ENCODE measurements around the gene TECPR1. TPM values are rescaled to one million over a fixed set of nuclear protein-coding genes. Genes with fewer than 3 reads are reported as not detected.

Gene TECPR1
- total RNA-seq, 1 donor from 2014 or later, result 55.2 TPM

GRCh38 chr7:98178321-98178720 is 73.7 kb downstream of the TECPR1 start:
- Histone ChIP-seq H3K27me3 (no peaks in the 10 kb centered on the region), H3K27ac (peak overlapping the region; percentile 74), H3K9me3 (no peaks in the 10 kb centered on the region), H3K4me3 (no peak overlapping the region), H3K4me1 (peaks cover 16% of the 10 kb centered on the region), H3K36me3 (peaks cover 22% of the 10 kb centered on the region)
- peak; percentile 90 for DNase-seq
- no peak for TF ChIP-seq CTCF (IDR thresholded peaks at IDR 0.05)
- intact Hi-C loops (cut with DNase I), result no loop called here
- ATAC-seq, result peak; percentile 94

DNA sequence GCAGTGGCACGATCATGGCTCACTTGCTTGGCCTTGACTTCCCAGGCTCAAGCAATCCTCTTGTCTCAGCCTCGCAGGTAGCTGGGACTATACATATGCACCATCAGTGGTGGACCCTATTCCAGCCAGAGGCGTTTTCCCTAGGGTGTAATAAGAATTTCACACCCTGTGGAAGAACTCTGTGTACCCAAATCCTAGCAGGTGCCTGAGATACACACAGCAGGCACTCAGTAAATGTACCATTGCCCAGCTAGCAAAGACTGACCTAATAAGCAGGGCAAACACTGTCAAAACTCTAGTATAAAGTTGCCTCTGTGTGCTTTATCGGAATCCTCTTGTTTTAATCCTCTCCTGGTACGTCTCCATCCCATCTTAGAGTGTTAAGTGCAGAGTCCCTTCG is 74.5 kb downstream of the TECPR1 start:
- Histone ChIP-seq H3K4me3 (no peak overlapping the region), H3K4me1 (peaks cover 16% of the 10 kb centered on the region), H3K36me3 (peaks cover 29% of the 10 kb centered on the region), H3K9me3 (no peaks in the 10 kb centered on the region), H3K27me3 (no peaks in the 10 kb centered on the region), H3K27ac (peak overlapping the region; percentile 74)
- DNase-seq (no peak), ATAC-seq (peak; percentile 19)
- TF ChIP-seq CTCF (IDR thresholded peaks at IDR 0.05), result no peak
- intact Hi-C loops (cut with DNase I), result no loop called here

DNA sequence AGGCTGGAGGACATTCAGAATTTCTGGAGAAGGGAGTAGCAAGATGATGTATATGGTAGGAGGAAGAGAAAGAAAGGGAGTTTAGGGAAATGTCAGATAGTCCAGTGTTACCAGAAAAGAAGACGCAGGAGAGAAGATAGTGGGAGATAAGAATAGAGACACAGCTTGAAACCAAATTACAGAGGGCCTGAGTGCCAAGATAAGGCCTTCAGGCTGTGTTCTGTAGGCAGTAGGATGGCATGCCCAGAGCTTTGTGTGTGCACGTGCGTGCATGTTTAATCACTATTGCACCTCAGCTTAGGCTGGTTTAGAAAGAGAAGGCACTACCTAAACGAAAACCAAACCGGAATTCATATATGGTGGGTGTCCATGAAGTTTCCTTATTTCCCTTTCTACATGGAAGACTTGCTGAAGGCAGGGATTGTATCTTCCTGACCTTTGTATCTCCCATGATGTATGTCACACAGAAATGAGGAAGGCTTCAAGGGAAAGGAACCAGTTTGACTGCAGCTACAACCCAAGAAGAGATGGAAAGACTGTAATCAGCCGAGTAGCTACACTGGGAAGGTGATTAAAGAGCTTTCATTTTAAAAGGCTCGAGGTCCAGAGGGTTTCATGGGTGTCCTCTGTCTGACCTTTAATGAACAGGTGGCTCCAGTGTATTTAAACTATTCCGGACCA is 76.6 kb downstream of the TECPR1 start:
- no peak overlapping the region for H3K4me3 ChIP-seq
- no peak for DNase-seq
- no peaks in the 10 kb centered on the region for H3K27me3 ChIP-seq
- TF ChIP-seq CTCF (IDR thresholded peaks at IDR 0.05), result no peak
- H3K27ac ChIP-seq, result no peak overlapping the region
- H3K4me1 ChIP-seq, result peaks cover 16% of the 10 kb centered on the region
- H3K9me3 ChIP-seq, result no peaks in the 10 kb centered on the region
- ATAC-seq, result no peak
- intact Hi-C loops (cut with DNase I), result no loop called here
- H3K36me3 ChIP-seq, result peaks cover 36% of the 10 kb centered on the region

DNA sequence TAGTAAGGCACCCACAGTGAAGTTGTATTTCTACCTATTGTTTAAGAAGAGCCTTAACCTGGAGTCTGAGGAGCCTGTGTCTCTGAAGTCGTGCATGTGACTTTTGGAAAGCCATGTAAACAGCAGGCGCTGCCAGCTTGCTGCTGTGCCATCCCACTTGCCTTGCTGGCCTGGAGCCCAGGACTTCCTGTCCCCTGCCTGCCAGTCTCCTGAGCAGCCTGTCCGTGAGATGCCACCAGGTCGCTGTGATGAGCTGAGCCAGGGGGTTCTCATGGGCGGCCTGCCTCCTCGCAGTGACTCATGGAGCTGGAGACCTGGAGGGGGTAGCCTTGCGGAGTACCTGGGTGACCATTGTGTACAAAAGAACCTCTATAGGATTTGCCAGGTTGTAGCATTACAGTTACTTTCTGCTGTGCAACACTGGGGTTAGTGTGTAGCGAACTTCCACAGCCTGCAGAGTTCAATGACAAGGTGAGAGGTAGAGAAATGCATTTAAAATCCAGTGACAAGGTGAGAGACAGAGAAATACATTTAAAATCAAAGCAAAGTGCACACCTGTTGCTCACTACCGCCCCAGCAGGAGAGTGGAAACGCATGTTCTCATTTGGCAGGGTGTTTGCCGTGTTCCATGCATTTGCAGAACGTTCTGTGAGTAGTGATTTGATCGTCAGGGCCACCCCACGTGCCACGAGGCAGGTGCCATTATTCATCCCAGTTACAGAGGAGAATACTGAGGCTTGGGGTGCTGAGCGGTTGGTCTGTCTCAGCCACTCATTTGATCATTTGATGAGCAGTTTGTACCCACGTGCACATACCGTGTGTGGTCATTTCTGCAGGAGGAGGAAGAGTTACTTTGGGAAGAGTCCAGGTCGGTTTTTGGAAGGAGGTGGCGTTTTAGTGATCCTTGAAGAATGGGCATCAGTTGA is 77.4 kb downstream of the TECPR1 start:
- Histone ChIP-seq H3K27me3 (no peaks in the 10 kb centered on the region), H3K36me3 (peaks cover 36% of the 10 kb centered on the region), H3K4me3 (no peak overlapping the region), H3K27ac (no peak overlapping the region), H3K4me1 (peaks cover 16% of the 10 kb centered on the region), H3K9me3 (no peaks in the 10 kb centered on the region)
- intact Hi-C loops (cut with DNase I), result no loop called here
- ATAC-seq (peak; percentile 35), DNase-seq (peak; percentile 77)
- no peak for TF ChIP-seq CTCF (IDR thresholded peaks at IDR 0.05)

DNA sequence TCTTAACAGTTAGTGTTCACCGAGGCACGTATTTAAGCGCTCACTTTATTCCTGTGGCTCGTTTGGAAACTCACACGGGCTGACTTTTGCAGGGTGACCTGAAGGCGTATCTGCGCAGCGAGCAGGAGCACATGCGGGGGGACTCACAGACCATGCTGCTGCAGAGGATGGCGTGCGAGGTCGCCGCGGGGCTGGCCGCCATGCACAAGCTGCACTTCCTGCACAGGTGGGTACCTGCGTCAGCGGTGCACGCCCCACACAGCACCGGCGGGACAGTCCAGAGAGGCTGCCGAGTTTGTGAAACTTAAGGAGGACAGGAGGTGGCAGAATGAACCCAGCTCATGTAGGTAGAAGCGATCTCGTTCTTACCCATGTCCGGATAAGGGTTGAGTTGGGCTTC is 80.6 kb downstream of the TECPR1 start:
- Histone ChIP-seq H3K9me3 (no peaks in the 10 kb centered on the region), H3K27me3 (no peaks in the 10 kb centered on the region), H3K4me3 (no peak overlapping the region), H3K36me3 (peaks cover 36% of the 10 kb centered on the region), H3K4me1 (no peaks in the 10 kb centered on the region), H3K27ac (no peak overlapping the region)
- intact Hi-C loops (cut with DNase I), result no loop called here
- no peak for ATAC-seq
- no peak for TF ChIP-seq CTCF (IDR thresholded peaks at IDR 0.05)
- DNase-seq, result no peak
